Keratinocyte (primary cell): ENCODE measurements around the gene DTWD2. TPM values are rescaled to one million over a fixed set of nuclear protein-coding genes. Genes with fewer than 3 reads are reported as not detected.

Source experiments
- DNase-seq: peaks from one replicate; pipeline ENCODE4 v3.0.0-alpha.2; 2011; ENCODE audit warnings: low read depth, missing footprints, low spot score
- FAIRE-seq: peaks from 2 replicates; lab custom pipeline; 2011; peaks lifted over from hg19 to GRCh38; lab: Jason Lieb, UNC
- H2AFZ ChIP-seq: 2 replicates; pipeline ENCODE4 v1.6.0; 2012; ENCODE audit warnings: low read length, control low read depth, inconsistent platforms; ENCODE audit not compliant: control insufficient read depth
- H3K27ac ChIP-seq: 2 replicates; pipeline ENCODE4 v1.5.1; 2011; ENCODE audit warnings: low read length; ENCODE audit not compliant: control insufficient read depth, insufficient read depth
- H3K27me3 ChIP-seq: 3 replicates; pipeline ENCODE4 v1.6.0; 2011; ENCODE audit warnings: low read length; ENCODE audit not compliant: control insufficient read depth, insufficient read depth; ENCODE audit errors: extremely low read depth
- H3K36me3 ChIP-seq, 2 experiments: 2 replicates in 1 of 2; 3 replicates in 1 of 2; pipeline ENCODE4 v1.5.1; 2011; ENCODE audit warnings: low read length in 2 of 2, mild to moderate bottlenecking in 1 of 2; ENCODE audit not compliant: control insufficient read depth in 2 of 2, insufficient read depth in 2 of 2; ENCODE audit errors: extremely low read depth in 1 of 2
- H3K4me1 ChIP-seq: 3 replicates; pipeline ENCODE4 v1.5.1; 2011; ENCODE audit warnings: low read length; ENCODE audit not compliant: control insufficient read depth, insufficient read depth; ENCODE audit errors: extremely low read depth
- H3K4me2 ChIP-seq: 3 replicates; pipeline ENCODE4 v1.6.0; 2011; ENCODE audit warnings: low read depth, low read length; ENCODE audit not compliant: control insufficient read depth, insufficient read depth; ENCODE audit errors: extremely low read depth
- H3K4me3 ChIP-seq, 3 experiments: fragments of 200-600 bp in 1 of 3; sonication (generic) in 1 of 3; 2 replicates in 2 of 3; 3 replicates in 1 of 3; pipeline ENCODE4 v1.5.1; 2011 to 2016; ENCODE audit warnings: low read length in 3 of 3, mild to moderate bottlenecking in 3 of 3, control low read depth in 2 of 3, inconsistent platforms in 1 of 3, low read depth in 1 of 3, mixed read lengths in 1 of 3, mixed run types in 1 of 3, moderate library complexity in 1 of 3; ENCODE audit not compliant: control insufficient read depth in 2 of 3, insufficient read depth in 2 of 3; ENCODE audit errors: extremely low read depth in 1 of 3
- H3K79me2 ChIP-seq: 2 replicates; pipeline ENCODE4 v1.6.0; 2012; ENCODE audit warnings: low read length; ENCODE audit not compliant: control insufficient read depth, insufficient read depth
- H3K9ac ChIP-seq: 3 replicates; pipeline ENCODE4 v1.6.0; 2011; ENCODE audit warnings: low read length; ENCODE audit not compliant: control insufficient read depth, insufficient read depth; ENCODE audit errors: extremely low read depth
- H3K9me1 ChIP-seq: 3 replicates; pipeline ENCODE4 v1.6.0; 2011; ENCODE audit warnings: low read length; ENCODE audit not compliant: control insufficient read depth, insufficient read depth; ENCODE audit errors: extremely low read depth
- H3K9me3 ChIP-seq: 2 replicates; pipeline ENCODE4 v1.5.1; 2012; ENCODE audit warnings: low read depth, low read length; ENCODE audit not compliant: control insufficient read depth
- H4K20me1 ChIP-seq: 3 replicates; pipeline ENCODE4 v1.6.0; 2011; ENCODE audit warnings: low read length; ENCODE audit not compliant: control insufficient read depth, insufficient read depth; ENCODE audit errors: extremely low read depth
- EZH2 ChIP-seq: IDR thresholded peaks from one replicate; pipeline ENCODE4 v1.6.1; 2012; ENCODE audit warnings: inconsistent platforms, mild to moderate bottlenecking, low read length, moderate library complexity
- dilution Hi-C: fragments of 300-500 bp; cut with MboI; formaldehyde crosslinking; loops from one replicate; pipeline ENCODE4 v1.7.0; 2020; ENCODE audit warnings: low sequenced_read_pairs; ENCODE audit not compliant: extremely low pct_ligation_motif_present
- polyA plus RNA-seq, 5 experiments: library from polyadenylated mRNA; depleted of rRNA in 3 of 5; stranded (reverse) in 3 of 5; stranded (forward) in 1 of 5; unstranded in 1 of 5; fragments of >200 nt; gene quantifications; 1 replicate in 1 of 5; 2 replicates in 3 of 5; 3 replicates in 1 of 5; pipeline versions ENCODE4 v1.2.1 to v1.2.3, GENCODE V29; 2011 to 2012; ENCODE audit warnings: missing spikeins in 2 of 5, low read depth in 1 of 5, low replicate concordance in 1 of 5
- TF ChIP-seq, protein P1 (sequence below), 3 experiments: IDR thresholded peaks in 1 of 3; conservative IDR thresholded peaks in 1 of 3; optimal IDR thresholded peaks in 1 of 3; 2 replicates in 2 of 3; 3 replicates in 1 of 3; pipeline versions ENCODE3 to v1.5.1; 2011; ENCODE audit warnings: low read length in 3 of 3, mild to moderate bottlenecking in 3 of 3, moderate library complexity in 2 of 3, control low read depth in 1 of 3, inconsistent platforms in 1 of 3; ENCODE audit not compliant: insufficient read depth in 2 of 3; ENCODE audit errors: extremely low read depth in 1 of 3

The DTWD2 gene
- polyA plus RNA-seq, 1 donor (not counting 4 experiments of a cell fraction or from before 2014, with no cell fraction given), result 2.9 TPM

DNA sequence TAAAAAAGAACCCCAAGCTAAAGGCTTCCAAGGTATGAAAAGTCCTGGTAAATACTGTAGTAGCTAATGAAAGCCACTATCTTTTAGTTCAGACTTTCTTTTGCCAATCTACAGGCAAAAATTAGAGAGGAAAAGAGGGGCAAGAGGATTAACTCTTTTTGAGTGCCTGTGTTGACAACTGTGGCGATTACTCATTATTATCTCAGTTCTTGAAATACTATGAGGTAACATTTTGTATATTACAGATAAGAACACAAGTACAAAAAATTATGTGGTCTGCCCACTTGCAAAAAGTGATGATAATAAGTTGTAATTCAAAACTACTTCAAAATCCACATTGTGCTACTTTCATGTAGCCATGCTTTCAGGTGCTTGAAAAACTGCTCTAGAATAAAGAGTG, 144.0 kb downstream of the DTWD2 start:
- FAIRE-seq (no peak), DNase-seq (no peak)
- H3K27me3 ChIP-seq, result no peaks in the 10 kb centered on the region
- no peak overlapping the region for H3K9ac ChIP-seq
- dilution Hi-C loops, result no loop called here
- no peaks in the 10 kb centered on the region for H3K36me3 ChIP-seq
- H3K9me1 ChIP-seq, result no peaks in the 10 kb centered on the region
- H2AFZ ChIP-seq, result no peak overlapping the region
- TF ChIP-seq, protein P1, sequence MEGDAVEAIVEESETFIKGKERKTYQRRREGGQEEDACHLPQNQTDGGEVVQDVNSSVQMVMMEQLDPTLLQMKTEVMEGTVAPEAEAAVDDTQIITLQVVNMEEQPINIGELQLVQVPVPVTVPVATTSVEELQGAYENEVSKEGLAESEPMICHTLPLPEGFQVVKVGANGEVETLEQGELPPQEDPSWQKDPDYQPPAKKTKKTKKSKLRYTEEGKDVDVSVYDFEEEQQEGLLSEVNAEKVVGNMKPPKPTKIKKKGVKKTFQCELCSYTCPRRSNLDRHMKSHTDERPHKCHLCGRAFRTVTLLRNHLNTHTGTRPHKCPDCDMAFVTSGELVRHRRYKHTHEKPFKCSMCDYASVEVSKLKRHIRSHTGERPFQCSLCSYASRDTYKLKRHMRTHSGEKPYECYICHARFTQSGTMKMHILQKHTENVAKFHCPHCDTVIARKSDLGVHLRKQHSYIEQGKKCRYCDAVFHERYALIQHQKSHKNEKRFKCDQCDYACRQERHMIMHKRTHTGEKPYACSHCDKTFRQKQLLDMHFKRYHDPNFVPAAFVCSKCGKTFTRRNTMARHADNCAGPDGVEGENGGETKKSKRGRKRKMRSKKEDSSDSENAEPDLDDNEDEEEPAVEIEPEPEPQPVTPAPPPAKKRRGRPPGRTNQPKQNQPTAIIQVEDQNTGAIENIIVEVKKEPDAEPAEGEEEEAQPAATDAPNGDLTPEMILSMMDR (optimal IDR thresholded peaks at IDR 0.05 in 1 of 3, IDR thresholded peaks at IDR 0.05 in 1 of 3, conservative IDR thresholded peaks at IDR 0.05 in 1 of 3; ENCODE audit: extremely low read depth in 1 of 3, insufficient read depth in 2 of 3, low read length in 3 of 3), result no peak
- TF ChIP-seq EZH2, result no peak
- no peak overlapping the region for H3K4me2 ChIP-seq
- H3K27ac ChIP-seq, result no peak overlapping the region
- no peaks in the 10 kb centered on the region for H3K4me1 ChIP-seq
- no peaks in the 10 kb centered on the region for H4K20me1 ChIP-seq
- no peak overlapping the region for H3K4me3 ChIP-seq
- no peaks in the 10 kb centered on the region for H3K79me2 ChIP-seq
- H3K9me3 ChIP-seq, result no peaks in the 10 kb centered on the region

- TF ChIP-seq, protein P1 (optimal IDR thresholded peaks at IDR 0.05 in 1 of 3, IDR thresholded peaks at IDR 0.05 in 1 of 3, conservative IDR thresholded peaks at IDR 0.05 in 1 of 3; ENCODE audit: extremely low read depth in 1 of 3, insufficient read depth in 2 of 3, low read length in 3 of 3), result no peak
- no peak for TF ChIP-seq EZH2
- dilution Hi-C loops, result no loop called here
- Histone ChIP-seq H3K27ac (no peak overlapping the region), H3K4me1 (no peaks in the 10 kb centered on the region), H2AFZ (no peak overlapping the region), H3K9ac (no peak overlapping the region), H3K9me3 (no peaks in the 10 kb centered on the region), H3K36me3 (no peaks in the 10 kb centered on the region), H3K4me3 (no peak overlapping the region), H4K20me1 (no peaks in the 10 kb centered on the region), H3K79me2 (no peaks in the 10 kb centered on the region), H3K4me2 (no peak overlapping the region), H3K9me1 (no peaks in the 10 kb centered on the region), H3K27me3 (no peaks in the 10 kb centered on the region)
- FAIRE-seq, result no peak
- DNase-seq, result no peak
These were observed 153.6 kb downstream of the DTWD2 start for GRCh38 chr5:118834710-118835109.
